GM12873 (cell line): Measurements from ENCODE around the gene RGL1.

Experiments used
- TF ChIP-seq, protein P1 (sequence below): IDR thresholded peaks from 2 replicates; pipeline ENCODE4 v1.5.1; 2012; ENCODE audit warnings: low read depth, mild to moderate bottlenecking, moderate library complexity, low read length, control low read depth; ENCODE audit not compliant: insufficient read depth; ENCODE audit errors: missing control alignments

Gene RGL1

DNA sequence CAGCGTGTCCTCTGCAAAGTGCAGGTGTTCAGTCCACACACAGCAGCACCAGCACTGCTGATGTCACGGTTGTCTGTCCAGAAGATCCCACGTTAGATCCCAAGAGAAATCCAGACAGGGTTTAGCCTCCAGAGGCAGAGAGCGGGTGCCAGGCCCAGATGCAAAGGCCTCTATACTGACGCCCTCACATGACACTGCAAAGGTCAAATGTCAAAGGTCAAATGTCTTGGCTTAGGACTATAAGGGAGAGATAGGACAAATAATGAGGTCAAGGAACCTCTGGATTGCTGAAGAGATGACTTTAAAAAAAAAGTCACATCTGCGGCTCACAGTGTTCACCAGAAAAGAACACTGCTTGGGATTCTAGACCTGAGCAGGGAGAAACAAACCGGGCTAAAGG is 131.1 kb downstream of the RGL1 start:
- TF ChIP-seq, protein P1, sequence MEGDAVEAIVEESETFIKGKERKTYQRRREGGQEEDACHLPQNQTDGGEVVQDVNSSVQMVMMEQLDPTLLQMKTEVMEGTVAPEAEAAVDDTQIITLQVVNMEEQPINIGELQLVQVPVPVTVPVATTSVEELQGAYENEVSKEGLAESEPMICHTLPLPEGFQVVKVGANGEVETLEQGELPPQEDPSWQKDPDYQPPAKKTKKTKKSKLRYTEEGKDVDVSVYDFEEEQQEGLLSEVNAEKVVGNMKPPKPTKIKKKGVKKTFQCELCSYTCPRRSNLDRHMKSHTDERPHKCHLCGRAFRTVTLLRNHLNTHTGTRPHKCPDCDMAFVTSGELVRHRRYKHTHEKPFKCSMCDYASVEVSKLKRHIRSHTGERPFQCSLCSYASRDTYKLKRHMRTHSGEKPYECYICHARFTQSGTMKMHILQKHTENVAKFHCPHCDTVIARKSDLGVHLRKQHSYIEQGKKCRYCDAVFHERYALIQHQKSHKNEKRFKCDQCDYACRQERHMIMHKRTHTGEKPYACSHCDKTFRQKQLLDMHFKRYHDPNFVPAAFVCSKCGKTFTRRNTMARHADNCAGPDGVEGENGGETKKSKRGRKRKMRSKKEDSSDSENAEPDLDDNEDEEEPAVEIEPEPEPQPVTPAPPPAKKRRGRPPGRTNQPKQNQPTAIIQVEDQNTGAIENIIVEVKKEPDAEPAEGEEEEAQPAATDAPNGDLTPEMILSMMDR, result no peak

DNA sequence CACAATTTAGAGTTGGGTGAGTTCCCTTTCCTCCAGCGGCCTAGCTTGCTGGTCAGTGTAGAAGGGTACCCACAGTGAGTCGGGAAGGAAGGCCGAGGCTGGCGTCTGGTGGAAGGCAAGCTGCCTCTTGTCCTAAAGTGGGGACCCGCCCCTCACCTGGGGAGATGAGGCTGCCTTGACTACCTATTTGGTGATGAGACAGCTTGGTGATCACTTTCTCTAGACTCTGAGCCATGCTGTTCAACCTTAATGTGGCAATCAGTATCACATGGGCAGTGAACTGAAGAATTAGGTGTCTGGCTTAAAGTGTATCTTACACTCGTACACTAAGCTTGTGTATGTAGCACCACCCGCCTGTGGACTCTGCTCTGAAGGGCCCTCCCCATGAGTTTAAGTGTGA is 131.9 kb downstream of the RGL1 start:
- TF ChIP-seq, protein P1, result no peak

DNA sequence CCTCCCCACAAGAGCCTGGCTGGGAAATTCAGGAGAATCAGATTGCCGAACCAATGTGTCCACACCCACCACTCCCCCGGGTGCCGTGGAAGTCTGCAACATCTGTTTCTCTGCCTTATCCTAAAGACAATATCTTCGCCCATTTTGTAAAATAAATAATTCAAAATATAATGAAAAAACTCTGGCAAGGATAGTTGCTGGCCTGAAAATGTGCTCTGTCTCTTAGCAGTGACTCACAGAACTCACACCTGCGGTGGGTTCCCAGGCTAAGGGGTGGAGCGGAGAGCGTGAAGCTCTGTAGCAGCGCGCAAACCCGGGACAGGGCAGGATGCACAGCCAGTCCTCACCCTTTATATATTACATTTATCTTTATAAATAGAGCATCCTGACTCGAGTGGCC is 132.7 kb downstream of the RGL1 start:
- TF ChIP-seq, protein P1, result no peak

DNA sequence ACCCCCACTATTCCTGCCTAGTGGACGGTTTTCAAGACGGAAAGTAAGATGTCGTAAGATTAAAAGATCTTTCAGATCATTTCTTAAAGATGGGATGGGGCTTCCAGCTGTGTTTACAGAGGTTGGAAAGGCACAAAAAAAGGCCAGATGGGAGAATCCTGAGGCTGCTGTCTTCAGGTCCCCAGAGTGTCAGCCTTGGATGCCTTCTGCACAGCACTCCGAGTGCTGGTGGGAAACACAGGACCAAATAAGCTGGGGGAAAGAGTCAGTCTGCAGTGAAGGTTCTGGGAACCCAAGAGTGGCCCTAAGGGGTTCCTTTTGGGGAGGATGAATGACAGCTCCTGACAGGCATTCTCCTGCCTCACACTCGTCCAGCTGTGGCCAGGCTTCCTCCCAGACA is 136.1 kb downstream of the RGL1 start:
- TF ChIP-seq, protein P1, result no peak

DNA sequence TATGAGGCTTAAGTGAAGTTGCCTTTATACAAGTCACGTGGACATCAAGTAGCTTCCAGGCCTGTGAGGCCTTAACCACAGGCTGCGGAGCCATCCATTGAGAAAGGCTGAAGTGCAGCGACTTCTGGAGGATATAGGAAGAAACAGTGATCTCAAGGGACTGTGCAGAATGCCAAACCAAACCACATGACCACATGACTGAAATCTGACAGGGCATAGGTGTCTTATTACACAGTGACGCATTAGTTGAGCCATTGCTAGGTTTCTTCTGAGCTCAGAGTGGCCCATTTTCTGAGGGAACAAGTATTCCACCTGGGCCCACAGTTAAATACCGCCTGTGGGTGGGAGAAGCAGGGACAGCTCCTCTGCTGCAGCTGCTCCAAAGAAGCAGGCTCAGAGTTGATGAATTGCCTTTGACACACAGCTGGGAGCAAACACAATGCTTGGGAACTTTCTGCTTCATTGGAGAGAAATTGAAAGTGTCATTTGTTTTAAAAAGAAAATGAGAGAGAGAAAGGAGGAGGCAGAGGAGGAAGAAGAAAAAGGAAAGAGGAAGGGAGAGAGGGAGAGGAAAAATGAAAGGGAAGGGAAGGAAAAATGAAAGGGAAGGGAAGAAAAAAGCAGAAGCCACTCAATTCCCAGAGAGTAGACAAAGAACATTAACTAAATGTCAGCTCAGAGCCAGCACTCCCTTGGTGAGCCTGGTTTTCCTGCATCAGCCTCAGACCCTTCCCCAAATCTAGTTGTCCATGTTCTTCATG is 138.2 kb downstream of the RGL1 start:
- TF ChIP-seq, protein P1, result no peak

DNA sequence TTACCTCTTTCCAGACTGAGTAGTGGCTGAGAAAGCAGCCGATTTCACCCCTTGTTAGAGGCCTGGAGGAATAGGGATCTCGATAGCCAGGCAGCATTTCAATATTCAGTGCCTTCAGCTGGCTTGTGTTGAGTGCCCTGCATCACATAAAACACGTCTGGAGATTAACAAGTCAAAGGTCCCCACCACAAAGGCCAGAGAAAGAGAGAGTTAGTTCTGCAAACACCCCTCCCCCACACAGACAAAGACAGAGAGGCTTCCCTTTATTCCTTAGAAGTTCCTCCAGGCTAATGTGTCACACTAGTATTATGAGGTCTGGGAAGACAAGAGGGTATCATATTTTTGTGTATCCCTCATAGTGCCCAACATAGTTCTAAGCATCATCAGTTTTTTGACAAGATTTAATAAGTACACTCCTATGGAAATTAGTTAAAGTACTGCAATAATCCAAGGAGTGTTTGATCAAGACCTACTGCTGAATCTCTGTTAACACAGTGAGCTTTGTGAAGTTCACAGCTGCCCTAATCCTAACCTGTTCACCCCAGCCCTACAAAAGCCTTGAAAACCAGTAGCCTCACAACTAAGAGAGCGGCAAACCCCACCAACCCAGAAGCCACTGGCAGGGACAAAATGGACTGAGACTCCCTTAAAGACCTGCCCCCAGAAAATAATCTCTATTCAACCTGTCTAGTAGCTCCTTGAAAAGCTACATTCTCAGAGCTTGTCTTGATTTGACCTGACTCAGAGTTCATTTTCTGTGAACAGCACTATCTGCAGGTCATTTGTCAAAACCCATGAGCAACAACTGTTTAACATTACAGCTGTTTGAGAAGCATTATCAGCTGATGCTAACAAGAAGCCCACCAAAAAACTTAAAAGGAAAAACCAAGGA is 140.8 kb downstream of the RGL1 start:
- TF ChIP-seq, protein P1, result no peak

DNA sequence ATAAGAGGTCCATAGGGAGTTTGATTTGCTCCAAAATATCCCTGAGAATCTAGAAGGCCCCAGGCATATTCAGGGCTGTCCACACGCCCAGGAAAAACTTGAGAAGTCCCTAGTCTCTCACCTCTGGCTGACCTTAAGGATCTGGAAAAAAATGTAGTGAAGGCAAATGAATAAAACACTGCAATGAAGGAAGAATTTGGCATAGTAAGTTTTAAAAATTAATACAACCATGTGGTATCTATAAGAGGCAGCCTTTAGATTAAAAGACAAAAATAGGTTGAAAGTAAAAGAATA is 141.3 kb downstream of the RGL1 start:
- TF ChIP-seq, protein P1, result no peak
